ENCODE data around the gene RCOR2.

RCOR2 gene

GRCh38 chr11:63907808-63908530 lies 9.0 kb downstream of the RCOR2 start:
- no peak for TF ChIP-seq CTCF (IDR thresholded peaks at IDR 0.05; ENCODE audit: poor library complexity, severe bottlenecking)
- no peaks in the 10 kb centered on the region for H3K27me3 ChIP-seq (ENCODE audit: insufficient read depth, poor library complexity, severe bottlenecking)
- ATAC-seq (ENCODE audit: low read depth) (no peak), DNase-seq (ENCODE audit: low spot score) (no peak)
- H3K4me1 ChIP-seq (ENCODE audit: insufficient read depth, poor library complexity, severe bottlenecking): no peaks in the 10 kb centered on the region
- H3K27ac ChIP-seq (ENCODE audit: poor library complexity, severe bottlenecking): no peak overlapping the region
- H3K36me3 ChIP-seq (ENCODE audit: low read depth): peaks cover 43% of the 10 kb centered on the region
- no peak overlapping the region for H3K4me3 ChIP-seq (ENCODE audit: severe bottlenecking)
- no peaks in the 10 kb centered on the region for H3K9me3 ChIP-seq (ENCODE audit: severe bottlenecking)

- ATAC-seq (ENCODE audit: low read depth): no peak
- Histone ChIP-seq H3K27me3 (ENCODE audit: insufficient read depth, poor library complexity, severe bottlenecking) (no peaks in the 10 kb centered on the region), H3K4me1 (ENCODE audit: insufficient read depth, poor library complexity, severe bottlenecking) (no peaks in the 10 kb centered on the region), H3K9me3 (ENCODE audit: severe bottlenecking) (no peaks in the 10 kb centered on the region), H3K27ac (ENCODE audit: poor library complexity, severe bottlenecking) (no peak overlapping the region), H3K4me3 (ENCODE audit: severe bottlenecking) (no peak overlapping the region), H3K36me3 (ENCODE audit: low read depth) (peaks cover 52% of the 10 kb centered on the region)
- DNase-seq (ENCODE audit: low spot score): no peak
- TF ChIP-seq CTCF (IDR thresholded peaks at IDR 0.05; ENCODE audit: poor library complexity, severe bottlenecking): no peak
Measured at GRCh38 chr11:63907063-63907462, 9.9 kb downstream of the RCOR2 start.

GRCh38 chr11:63906585-63906984 lies 10.4 kb downstream of the RCOR2 start:
- ATAC-seq (ENCODE audit: low read depth) (no peak), DNase-seq (ENCODE audit: low spot score) (no peak)
- peaks cover 55% of the 10 kb centered on the region for H3K36me3 ChIP-seq (ENCODE audit: low read depth)
- no peak overlapping the region for H3K27ac ChIP-seq (ENCODE audit: poor library complexity, severe bottlenecking)
- no peaks in the 10 kb centered on the region for H3K27me3 ChIP-seq (ENCODE audit: insufficient read depth, poor library complexity, severe bottlenecking)
- no peaks in the 10 kb centered on the region for H3K9me3 ChIP-seq (ENCODE audit: severe bottlenecking)
- H3K4me3 ChIP-seq (ENCODE audit: severe bottlenecking): no peak overlapping the region
- TF ChIP-seq CTCF (IDR thresholded peaks at IDR 0.05; ENCODE audit: poor library complexity, severe bottlenecking): no peak
- no peaks in the 10 kb centered on the region for H3K4me1 ChIP-seq (ENCODE audit: insufficient read depth, poor library complexity, severe bottlenecking)

GRCh38 chr11:63906087-63906486 lies 10.9 kb downstream of the RCOR2 start:
- TF ChIP-seq CTCF (IDR thresholded peaks at IDR 0.05; ENCODE audit: poor library complexity, severe bottlenecking): no peak
- no peak overlapping the region for H3K27ac ChIP-seq (ENCODE audit: poor library complexity, severe bottlenecking)
- peaks cover 56% of the 10 kb centered on the region for H3K36me3 ChIP-seq (ENCODE audit: low read depth)
- H3K4me3 ChIP-seq (ENCODE audit: severe bottlenecking): no peak overlapping the region
- H3K4me1 ChIP-seq (ENCODE audit: insufficient read depth, poor library complexity, severe bottlenecking): no peaks in the 10 kb centered on the region
- H3K27me3 ChIP-seq (ENCODE audit: insufficient read depth, poor library complexity, severe bottlenecking): no peaks in the 10 kb centered on the region
- H3K9me3 ChIP-seq (ENCODE audit: severe bottlenecking): no peaks in the 10 kb centered on the region
- no peak for ATAC-seq (ENCODE audit: low read depth)
- DNase-seq (ENCODE audit: low spot score): no peak

GRCh38 chr11:63905179-63905578 lies 11.8 kb downstream of the RCOR2 start:
- Histone ChIP-seq H3K9me3 (ENCODE audit: severe bottlenecking) (no peaks in the 10 kb centered on the region), H3K4me1 (ENCODE audit: insufficient read depth, poor library complexity, severe bottlenecking) (no peaks in the 10 kb centered on the region), H3K27ac (ENCODE audit: poor library complexity, severe bottlenecking) (no peak overlapping the region), H3K36me3 (ENCODE audit: low read depth) (peaks cover 65% of the 10 kb centered on the region), H3K27me3 (ENCODE audit: insufficient read depth, poor library complexity, severe bottlenecking) (no peaks in the 10 kb centered on the region), H3K4me3 (ENCODE audit: severe bottlenecking) (no peak overlapping the region)
- ATAC-seq (ENCODE audit: low read depth) (no peak), DNase-seq (ENCODE audit: low spot score) (no peak)
- no peak for TF ChIP-seq CTCF (IDR thresholded peaks at IDR 0.05; ENCODE audit: poor library complexity, severe bottlenecking)
